ENCODE data around the gene SDHAF2. TPM values are rescaled to one million over a fixed set of nuclear protein-coding genes. Genes with fewer than 3 reads are reported as not detected.

SDHAF2 gene
- total RNA-seq, 1 experiment from 2014 or later = 34.0 TPM

DNA sequence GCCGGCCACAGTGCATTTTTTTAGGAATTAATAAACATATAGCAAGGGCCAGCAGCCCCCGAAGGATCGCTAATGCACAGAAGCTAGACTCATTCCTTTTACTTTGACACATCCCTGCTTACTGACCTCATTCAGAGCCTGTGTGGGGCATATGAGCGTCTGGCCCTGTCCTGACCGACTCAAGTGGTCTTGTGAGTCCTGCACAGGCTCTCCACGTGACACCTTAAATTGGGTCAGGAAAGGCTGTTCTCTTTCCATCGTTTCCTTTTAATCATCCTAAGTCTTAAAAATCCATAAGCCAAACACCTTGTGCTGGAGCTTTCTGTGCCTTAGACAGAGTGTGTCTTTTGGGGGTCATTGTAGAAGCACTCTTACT is 18.6 kb downstream of the SDHAF2 start:
- peaks cover 0 to 8% of the 10 kb centered on the region in 2 experiments; a peak in 2 of 4 replicates for H3K4me1 ChIP-seq (ENCODE audit: control insufficient read depth in 1 of 2, insufficient read depth in 2 of 2, low read length in 2 of 2)
- no peak for TF ChIP-seq SIN3A (IDR thresholded peaks at IDR 0.05; ENCODE audit: low read depth)
- no peak for TF ChIP-seq POLR2A (IDR thresholded peaks at IDR 0.05; ENCODE audit: borderline replicate concordance, extremely low read depth, insufficient read depth, insufficient read length)
- no peak for TF ChIP-seq EZH2 (IDR thresholded peaks at IDR 0.05)
- TF ChIP-seq CEBPB (IDR thresholded peaks at IDR 0.05; ENCODE audit: low read depth) = no peak
- TF ChIP-seq, protein P1, sequence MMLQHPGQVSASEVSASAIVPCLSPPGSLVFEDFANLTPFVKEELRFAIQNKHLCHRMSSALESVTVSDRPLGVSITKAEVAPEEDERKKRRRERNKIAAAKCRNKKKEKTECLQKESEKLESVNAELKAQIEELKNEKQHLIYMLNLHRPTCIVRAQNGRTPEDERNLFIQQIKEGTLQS (IDR thresholded peaks at IDR 0.05) = no peak
- TF ChIP-seq EZH2phosphoT487 (IDR thresholded peaks at IDR 0.05; ENCODE audit: borderline replicate concordance) = no peak
- TF ChIP-seq FOSL1 (IDR thresholded peaks at IDR 0.05; ENCODE audit: low read depth) = no peak
- TF ChIP-seq, protein P2, sequence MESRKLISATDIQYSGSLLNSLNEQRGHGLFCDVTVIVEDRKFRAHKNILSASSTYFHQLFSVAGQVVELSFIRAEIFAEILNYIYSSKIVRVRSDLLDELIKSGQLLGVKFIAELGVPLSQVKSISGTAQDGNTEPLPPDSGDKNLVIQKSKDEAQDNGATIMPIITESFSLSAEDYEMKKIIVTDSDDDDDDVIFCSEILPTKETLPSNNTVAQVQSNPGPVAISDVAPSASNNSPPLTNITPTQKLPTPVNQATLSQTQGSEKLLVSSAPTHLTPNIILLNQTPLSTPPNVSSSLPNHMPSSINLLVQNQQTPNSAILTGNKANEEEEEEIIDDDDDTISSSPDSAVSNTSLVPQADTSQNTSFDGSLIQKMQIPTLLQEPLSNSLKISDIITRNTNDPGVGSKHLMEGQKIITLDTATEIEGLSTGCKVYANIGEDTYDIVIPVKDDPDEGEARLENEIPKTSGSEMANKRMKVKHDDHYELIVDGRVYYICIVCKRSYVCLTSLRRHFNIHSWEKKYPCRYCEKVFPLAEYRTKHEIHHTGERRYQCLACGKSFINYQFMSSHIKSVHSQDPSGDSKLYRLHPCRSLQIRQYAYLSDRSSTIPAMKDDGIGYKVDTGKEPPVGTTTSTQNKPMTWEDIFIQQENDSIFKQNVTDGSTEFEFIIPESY (IDR thresholded peaks at IDR 0.05; ENCODE audit: extremely low read depth, insufficient replicate concordance, low read length) = no peak
- TF ChIP-seq, protein P3, sequence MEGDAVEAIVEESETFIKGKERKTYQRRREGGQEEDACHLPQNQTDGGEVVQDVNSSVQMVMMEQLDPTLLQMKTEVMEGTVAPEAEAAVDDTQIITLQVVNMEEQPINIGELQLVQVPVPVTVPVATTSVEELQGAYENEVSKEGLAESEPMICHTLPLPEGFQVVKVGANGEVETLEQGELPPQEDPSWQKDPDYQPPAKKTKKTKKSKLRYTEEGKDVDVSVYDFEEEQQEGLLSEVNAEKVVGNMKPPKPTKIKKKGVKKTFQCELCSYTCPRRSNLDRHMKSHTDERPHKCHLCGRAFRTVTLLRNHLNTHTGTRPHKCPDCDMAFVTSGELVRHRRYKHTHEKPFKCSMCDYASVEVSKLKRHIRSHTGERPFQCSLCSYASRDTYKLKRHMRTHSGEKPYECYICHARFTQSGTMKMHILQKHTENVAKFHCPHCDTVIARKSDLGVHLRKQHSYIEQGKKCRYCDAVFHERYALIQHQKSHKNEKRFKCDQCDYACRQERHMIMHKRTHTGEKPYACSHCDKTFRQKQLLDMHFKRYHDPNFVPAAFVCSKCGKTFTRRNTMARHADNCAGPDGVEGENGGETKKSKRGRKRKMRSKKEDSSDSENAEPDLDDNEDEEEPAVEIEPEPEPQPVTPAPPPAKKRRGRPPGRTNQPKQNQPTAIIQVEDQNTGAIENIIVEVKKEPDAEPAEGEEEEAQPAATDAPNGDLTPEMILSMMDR (IDR thresholded peaks at IDR 0.05 in 2 of 3, conservative IDR thresholded peaks at IDR 0.05 in 1 of 3; ENCODE audit: borderline replicate concordance in 1 of 3, insufficient read depth in 1 of 3, low read depth in 2 of 3, low read length in 2 of 3) = no peak
- no peak for TF ChIP-seq ZNF274 (IDR thresholded peaks at IDR 0.05; ENCODE audit: low read depth, low read length)
- no peak for TF ChIP-seq TCF7L2 (IDR thresholded peaks at IDR 0.05; ENCODE audit: borderline replicate concordance, extremely low read depth, insufficient read depth, insufficient read length)
- TF ChIP-seq, protein P4, sequence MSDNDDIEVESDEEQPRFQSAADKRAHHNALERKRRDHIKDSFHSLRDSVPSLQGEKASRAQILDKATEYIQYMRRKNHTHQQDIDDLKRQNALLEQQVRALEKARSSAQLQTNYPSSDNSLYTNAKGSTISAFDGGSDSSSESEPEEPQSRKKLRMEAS (IDR thresholded peaks at IDR 0.05) = no peak
- POLR2A ChIA-PET = no interaction called here
- H3K9me3 ChIP-seq (ENCODE audit: control insufficient read depth in 1 of 2, insufficient read depth in 1 of 2, low read depth in 1 of 2, low read length in 2 of 2) = no peaks in the 10 kb centered on the region
- H3K79me2 ChIP-seq (ENCODE audit: insufficient read depth, low read length) = peaks cover 18% of the 10 kb centered on the region
- BruUV-seq (replicated peaks) = no TSS peak
- H4K20me1 ChIP-seq (ENCODE audit: insufficient read depth) = no peaks in the 10 kb centered on the region; the same call in 1 of the 2 replicates
- CTCF ChIA-PET = no interaction called here
- no peak for ATAC-seq
- no peak overlapping the region for H3K4me3 ChIP-seq (replicated peaks in 1 of 2; ENCODE audit: low read depth in 1 of 2, low read length in 2 of 2)
- DNase-seq (ENCODE audit: low read depth, low spot score) = no peak
- intact Hi-C loops (cut with micrococcal nuclease) = no loop called here
- H3K9ac ChIP-seq (ENCODE audit: low read length) = no peak overlapping the region
- H3K9me2 ChIP-seq (ENCODE audit: insufficient read depth) = no peaks in the 10 kb centered on the region
- no peaks in the 10 kb centered on the region for H3K27me3 ChIP-seq (ENCODE audit: insufficient read depth, low read length)
- RAD21 ChIA-PET (ENCODE audit: low non-redundant PET in 1 of 2, low total read pairs in 2 of 2, uncharacterized antibody in 2 of 2, unreplicated experiment in 2 of 2) = no interaction called here
- no peak overlapping the region for H3K27ac ChIP-seq (ENCODE audit: low read depth, low read length)
- no peak overlapping the region for H3K4me2 ChIP-seq (ENCODE audit: low read length)
- H3K36me3 ChIP-seq (ENCODE audit: control insufficient read depth in 1 of 2, insufficient read depth in 2 of 2, low read length in 2 of 2) = peaks cover 15% of the 10 kb centered on the region in 2 experiments
- H2AFZ ChIP-seq (ENCODE audit: low read depth, low read length, poor library complexity, severe bottlenecking) = no peak overlapping the region
